NCI-H510A treated with DMSO at 0.1 percent for 48 hours (cell line): Measurements from ENCODE around the gene ANKRD13A.
"Not testable (repeated sequence)": the region's sequence is repeated elsewhere in the genome, so short reads cannot be mapped to it uniquely, and the experiment has no call there.

Experiments used
- DNase-seq: peaks from one replicate; lab custom pipeline; 2025; lab: John Stamatoyannopoulos, UW

ANKRD13A gene

DNA sequence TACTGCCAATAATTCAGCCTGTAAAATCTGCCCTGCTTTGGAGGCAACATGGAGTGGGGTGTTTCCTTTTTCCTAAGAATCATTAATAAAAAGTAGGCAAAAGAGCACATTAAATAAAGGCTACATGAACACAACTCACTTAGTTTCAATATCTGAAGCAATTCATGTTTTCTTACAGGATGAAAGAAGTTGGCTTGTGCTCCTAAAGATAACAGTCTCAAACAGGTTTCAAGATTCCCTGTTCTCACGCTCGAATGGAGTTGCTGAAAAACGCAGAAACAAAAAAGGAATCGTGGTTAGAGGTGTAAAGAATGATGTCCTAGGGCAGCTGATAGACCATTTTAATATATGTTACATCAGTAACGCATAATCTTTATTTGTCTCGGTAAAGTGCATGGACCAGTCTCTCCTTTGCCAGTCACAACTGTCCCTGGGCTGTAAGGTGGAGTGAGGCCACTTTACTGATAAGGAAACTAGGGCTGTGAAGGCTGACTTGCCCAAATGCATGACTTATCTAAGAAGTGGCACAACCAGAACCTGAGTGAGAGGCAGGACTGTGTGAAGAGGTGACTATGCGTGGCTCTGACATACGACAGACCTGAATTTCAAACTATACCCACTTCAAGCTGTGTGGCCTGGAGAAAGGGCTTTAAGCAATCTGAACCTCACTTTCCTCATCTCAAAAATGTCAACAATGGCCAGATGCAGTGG is 15.6 kb upstream of the ANKRD13A start:
- no peak for DNase-seq

DNA sequence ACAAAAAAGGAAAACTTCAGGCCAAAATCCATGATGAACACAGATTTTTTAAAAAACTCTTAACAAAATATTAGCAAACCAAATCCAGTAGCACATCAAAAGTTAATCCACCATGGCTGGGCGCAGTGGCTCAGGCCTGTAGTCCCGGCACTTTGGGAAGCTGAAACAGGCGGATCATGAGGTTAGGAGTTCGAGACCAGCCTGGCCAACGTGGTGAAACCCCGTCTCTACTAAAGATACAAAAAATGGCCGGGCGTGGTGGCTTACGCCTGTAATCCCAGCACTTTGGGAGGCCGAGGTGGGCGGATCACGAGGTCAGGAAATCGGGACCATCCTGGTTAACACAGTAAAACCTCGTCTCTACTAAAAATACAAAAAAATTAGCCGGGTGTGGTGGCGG is 13.0 kb upstream of the ANKRD13A start:
- DNase-seq = not testable (repeated sequence)

DNA sequence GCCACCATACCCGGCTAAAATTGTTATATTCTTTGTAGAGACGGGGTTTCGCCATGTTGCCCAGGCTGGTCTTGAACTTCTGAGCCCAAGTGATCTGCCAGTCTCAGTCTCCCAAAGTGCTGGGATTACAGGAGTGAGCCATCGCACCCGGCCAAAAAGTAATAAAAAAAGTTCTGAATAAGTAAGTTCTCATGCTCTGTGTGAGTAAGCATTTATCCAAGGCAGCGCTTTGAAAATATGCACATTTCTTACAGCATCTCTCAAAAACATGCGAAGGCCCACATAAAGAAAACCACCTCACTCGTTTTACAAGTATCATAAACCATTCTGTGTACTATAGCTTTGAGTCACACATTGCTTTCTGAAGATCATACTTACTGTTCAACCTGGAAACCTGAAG is 11.6 kb upstream of the ANKRD13A start:
- DNase-seq = no peak

- DNase-seq = no peak
Measured at GRCh38 chr12:109988274-109988673, 11.0 kb upstream of the ANKRD13A start.

DNA sequence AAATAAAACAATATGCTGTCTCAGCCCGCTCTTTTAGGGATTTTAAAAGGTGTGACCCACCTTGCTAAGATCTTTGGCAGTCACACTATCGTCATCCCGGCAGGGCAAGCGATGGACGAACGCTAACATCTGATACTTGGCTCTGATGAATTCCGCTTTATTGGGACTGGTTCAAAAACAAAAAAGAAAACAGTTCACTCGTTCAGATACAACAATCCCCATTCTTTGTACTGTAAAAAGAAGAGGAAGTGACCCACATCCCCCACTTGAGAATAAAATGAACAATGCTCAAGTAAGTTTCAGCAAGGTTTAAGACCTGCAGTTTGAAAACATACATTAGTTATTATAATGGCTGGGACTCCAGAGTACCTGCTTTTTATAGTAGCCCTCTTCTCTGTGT is 10.3 kb upstream of the ANKRD13A start:
- DNase-seq = no peak

DNA sequence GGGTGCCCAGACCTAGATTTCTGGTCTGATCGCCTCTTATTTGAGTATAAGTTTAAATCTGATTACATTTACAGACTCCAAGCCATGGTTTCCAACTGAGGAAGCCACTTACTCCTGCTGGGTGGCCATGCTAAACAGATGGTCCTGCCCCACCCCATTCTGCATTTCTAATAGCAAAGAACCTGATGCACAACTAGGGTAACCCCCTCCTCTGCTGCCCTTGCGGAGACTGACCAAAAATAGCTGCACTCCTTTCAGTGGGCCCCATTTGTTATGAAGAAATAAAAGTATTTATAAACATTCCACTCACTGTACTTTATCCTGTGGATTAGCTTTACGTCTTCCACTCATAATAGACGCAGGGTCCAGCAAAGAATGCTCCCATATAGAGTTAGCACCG is 9.8 kb upstream of the ANKRD13A start:
- DNase-seq = no peak

DNA sequence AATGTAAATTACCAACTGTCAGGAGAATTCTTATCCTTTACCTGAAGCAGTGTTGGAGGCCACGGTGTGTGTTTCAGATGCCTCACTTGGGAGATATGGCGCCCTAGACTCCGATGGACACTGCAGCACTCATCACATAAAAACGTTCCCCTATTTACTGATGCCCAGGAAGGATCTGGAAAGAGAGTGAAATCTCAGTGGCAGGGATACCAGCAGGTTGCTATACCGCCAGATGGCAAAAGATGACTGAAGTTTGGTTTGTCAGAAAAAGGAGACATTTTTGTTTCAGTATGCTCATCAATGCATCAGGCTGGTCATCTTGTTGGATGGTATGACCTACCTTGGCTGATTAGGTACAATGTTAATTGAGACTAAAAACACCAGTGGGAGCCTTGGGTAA is 7.6 kb upstream of the ANKRD13A start:
- no peak for DNase-seq

DNA sequence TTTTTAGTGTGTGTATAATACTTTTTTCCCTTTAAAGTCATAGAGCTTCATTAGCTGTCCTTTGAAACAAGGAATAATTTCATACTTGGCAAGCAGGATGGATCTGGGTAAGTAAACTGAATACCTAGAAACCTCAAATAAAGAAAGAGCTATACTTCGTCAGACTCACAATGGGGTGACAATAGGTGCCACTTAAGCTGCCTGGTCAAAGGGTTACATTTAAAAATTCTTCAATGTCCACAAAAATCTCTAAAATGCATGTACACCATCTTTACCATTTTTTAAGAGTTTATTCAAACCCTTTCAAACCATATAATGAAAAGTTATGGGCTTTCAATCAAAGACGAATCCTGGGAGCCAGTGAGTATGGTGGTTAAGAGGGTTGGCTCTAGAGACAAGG is 6.1 kb upstream of the ANKRD13A start:
- no peak for DNase-seq

DNA sequence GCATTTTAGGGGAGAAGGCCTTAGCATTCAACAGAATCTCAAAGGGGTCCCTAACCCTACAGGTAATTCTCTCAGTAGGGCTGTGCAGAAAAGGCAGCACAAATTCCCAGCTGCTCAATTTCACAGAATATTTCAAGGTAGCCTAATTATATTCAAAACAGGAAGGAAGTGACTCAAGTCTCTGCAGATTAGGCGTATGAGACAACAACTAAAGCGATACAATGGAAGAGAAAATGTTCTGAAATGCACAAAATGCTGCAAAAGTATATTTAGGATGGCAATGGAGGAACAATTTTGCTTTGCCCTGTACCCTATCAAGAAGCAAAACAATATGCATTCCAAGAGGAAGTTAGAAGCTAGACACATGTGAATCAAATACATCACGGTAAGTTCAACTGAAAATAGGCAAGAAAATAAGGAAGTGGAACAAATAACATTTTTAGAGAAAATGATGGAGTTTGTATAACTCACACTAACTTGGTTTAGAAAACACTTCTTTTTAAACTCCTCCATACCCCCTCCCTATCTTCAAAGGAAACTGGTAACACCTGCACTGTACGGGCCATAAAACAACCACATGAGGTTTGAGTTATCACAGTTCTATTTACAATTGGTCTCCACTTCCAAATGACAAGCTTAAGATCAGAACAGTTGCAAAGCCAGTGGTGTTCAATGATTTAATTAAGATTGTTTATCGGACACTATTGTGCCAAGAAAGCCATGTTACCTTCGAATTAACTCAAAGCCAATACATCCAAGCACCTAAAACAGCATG is 4.6 kb upstream of the ANKRD13A start:
- no peak for DNase-seq

DNA sequence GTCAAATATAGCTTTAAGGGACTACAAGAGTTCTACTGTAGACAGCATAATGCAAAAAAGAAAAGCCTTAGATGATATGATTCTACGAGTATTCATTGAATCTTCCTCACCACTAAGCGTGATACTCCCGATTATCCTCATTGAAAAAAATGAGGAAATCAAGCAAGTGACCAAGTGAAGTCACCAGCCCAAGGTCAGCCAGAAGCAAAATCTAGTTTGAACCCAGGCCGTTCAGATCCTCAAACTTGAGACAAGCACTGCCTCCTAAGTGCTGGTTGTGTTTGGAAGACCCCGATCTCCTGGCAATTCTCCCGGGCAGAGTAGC is 3.9 kb upstream of the ANKRD13A start:
- DNase-seq = no peak

- peak; percentile 78 for DNase-seq
Measured at GRCh38 chr12:109995686-109996482, 3.3 kb upstream of the ANKRD13A start, which contains the start of gene GIT2. Gene GIT2 (minus strand): TSS chr12:109996368. CDS start chr12:109996224, 144 bp downstream.

GRCh38 chr12:109996483-109996853 is 2.8 kb upstream of the ANKRD13A start:
- no peak for DNase-seq

DNA sequence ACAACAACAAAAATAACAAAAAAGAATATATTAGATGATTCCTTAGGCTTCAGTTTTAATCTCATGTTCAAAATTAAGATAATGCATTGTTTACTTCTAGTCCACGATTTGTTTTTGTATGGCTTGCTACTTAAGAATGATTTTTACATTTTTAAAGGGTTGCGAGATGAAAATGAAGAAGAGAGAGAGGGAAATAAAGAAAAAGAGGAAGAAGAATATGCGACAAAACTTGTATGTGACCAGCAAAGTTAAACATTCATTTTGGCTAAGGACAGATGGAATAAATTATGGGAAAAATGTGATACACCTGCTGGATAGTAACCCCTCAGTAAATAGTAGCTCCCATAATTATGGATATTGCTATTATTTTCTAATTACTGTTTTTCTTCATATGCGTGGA is 1.8 kb upstream of the ANKRD13A start:
- DNase-seq = no peak

- no peak for DNase-seq
Measured at GRCh38 chr12:109998241-109998903, 858 bp upstream of the ANKRD13A start.

DNA sequence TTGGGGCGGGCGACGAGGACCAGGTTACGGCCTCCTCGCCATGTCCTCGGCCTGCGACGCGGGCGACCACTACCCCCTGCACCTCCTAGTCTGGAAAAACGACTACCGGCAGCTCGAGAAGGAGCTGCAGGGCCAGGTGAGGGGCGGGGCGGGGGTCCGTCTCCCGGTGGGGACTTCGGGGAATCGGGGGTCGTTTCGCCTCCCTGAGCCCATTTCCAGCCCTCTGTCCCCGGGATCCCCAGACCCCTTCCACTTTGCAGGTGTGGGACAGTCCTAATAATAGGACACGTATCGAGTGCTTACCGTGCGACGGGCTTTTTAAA is 380 bp downstream of the ANKRD13A start:
- no peak for DNase-seq

GRCh38 chr12:109999983-110000505 is 814 bp downstream of the ANKRD13A start:
- no peak for DNase-seq

GRCh38 chr12:110001596-110001995 is 2.4 kb downstream of the ANKRD13A start:
- DNase-seq = no peak

DNA sequence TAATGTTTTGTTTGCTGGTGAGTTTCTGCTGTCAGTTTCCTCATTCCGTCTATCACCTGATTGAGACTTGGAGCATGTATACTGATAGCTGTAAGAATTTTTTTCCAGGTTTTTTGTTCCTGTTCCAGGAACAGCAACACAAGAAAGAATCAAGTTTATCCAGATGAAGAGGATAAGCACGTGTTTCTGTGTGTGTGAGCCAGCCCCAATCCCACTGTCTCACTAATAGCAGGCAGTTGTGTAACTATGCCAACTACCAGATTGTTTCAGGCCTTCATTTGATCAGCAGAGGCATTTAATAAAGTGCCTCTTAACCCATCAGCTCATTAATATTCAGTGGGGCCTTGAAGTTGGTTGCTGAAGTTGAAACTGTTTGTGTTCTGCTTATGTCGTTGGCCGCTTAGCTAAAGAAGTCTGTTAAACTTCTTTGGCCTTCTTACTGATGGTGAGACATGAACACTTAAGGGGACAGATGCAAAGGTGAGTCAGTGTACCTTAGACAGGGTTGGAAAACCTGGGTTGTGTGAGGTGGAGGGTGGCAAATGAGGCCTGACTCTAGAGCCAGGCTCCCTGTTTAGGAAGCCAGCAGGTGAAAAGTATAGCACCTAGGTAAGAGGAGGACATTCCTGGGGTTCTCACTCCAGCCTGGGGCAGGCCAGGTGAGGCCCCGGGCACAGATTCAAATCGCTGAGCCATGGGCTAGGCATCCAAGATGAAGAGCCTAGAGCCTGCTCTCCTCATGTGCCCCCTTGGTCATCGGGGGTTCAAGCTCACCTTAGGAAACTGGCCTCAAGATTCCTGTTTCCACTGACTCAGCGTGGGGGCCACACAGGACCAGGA is 3.7 kb downstream of the ANKRD13A start:
- no peak for DNase-seq

GRCh38 chr12:110004598-110004997 is 5.4 kb downstream of the ANKRD13A start:
- no peak for DNase-seq

DNA sequence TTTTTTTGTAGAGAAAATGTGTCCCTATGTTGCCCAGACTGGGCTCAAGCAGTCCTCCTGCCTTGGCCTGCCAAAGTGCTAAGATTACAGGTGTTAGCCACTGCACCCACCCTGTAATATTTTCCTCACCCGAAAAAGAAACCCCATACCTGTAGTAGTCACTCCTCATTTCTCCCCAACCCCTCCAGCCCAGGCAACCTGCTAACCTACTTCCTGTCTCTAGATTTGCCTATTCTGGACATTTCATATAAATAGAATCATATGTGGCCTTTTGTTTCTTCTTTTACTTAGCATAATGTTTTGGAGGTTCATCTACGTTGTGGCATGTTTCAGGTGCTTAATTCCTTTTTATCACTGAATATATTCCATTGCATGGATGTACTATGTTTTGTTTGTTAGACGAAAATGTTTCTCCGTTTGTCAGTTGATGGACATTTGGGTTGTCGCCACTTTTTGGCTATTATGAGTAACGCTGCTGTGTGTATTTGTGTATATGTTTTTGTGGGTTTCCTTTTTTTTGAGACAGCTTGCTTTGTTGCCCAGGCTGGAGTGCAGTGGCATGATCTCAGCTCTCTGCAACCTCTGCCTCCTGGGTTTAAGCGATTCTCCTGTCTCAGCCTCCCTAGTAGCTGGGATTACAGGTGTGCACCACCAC is 6.2 kb downstream of the ANKRD13A start:
- DNase-seq = no peak

GRCh38 chr12:110006115-110006514 is 6.9 kb downstream of the ANKRD13A start:
- no peak for DNase-seq
